ENCODE results near the gene GBF1. TPM values are rescaled to one million over a fixed set of nuclear protein-coding genes. Genes with fewer than 3 reads are reported as not detected.

GBF1 gene
- total RNA-seq, 4 donors from 2014 or later = 32.0 to 54.7 (median 39.4) TPM

GRCh38 chr10:102381983-102382382 is 136.7 kb downstream of the GBF1 start:
- H3K9me3 ChIP-seq = no peaks in the 10 kb centered on the region
- 77% methylated on average over 3 of the region's 9 CpGs; no CpG with 5 or more reads in 1 of the 2 donors for WGBS, 2 donors (ENCODE audit: low coverage in 1 of 2)
- ATAC-seq = no peak

GRCh38 chr10:102382871-102383270 is 137.5 kb downstream of the GBF1 start:
- ATAC-seq = no peak
- peaks cover 0 to 55% of the 10 kb centered on the region in 2 donors for H3K36me3 ChIP-seq
- H3K27ac ChIP-seq = no peak overlapping the region
- no peaks in the 10 kb centered on the region for H3K9me3 ChIP-seq
- TF ChIP-seq POLR2AphosphoS5 (IDR thresholded peaks at IDR 0.05) (no peak), EP300 (IDR thresholded peaks at IDR 0.05) (no peak), POLR2A (IDR thresholded peaks at IDR 0.05) (no peak)
- TF ChIP-seq, protein P1, sequence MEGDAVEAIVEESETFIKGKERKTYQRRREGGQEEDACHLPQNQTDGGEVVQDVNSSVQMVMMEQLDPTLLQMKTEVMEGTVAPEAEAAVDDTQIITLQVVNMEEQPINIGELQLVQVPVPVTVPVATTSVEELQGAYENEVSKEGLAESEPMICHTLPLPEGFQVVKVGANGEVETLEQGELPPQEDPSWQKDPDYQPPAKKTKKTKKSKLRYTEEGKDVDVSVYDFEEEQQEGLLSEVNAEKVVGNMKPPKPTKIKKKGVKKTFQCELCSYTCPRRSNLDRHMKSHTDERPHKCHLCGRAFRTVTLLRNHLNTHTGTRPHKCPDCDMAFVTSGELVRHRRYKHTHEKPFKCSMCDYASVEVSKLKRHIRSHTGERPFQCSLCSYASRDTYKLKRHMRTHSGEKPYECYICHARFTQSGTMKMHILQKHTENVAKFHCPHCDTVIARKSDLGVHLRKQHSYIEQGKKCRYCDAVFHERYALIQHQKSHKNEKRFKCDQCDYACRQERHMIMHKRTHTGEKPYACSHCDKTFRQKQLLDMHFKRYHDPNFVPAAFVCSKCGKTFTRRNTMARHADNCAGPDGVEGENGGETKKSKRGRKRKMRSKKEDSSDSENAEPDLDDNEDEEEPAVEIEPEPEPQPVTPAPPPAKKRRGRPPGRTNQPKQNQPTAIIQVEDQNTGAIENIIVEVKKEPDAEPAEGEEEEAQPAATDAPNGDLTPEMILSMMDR (IDR thresholded peaks at IDR 0.05) = no peak
- H3K4me1 ChIP-seq = peaks cover 0 to 10% (median 0%) of the 10 kb centered on the region in 3 donors
- WGBS, 2 donors (ENCODE audit: low coverage in 1 of 2) = 83% methylated on average over 4 of the region's 8 CpGs; no CpG with 5 or more reads in 1 of the 2 donors
- no peak overlapping the region for H3K4me3 ChIP-seq
- H3K27me3 ChIP-seq = no peaks in the 10 kb centered on the region

More at GRCh38 chr10:102381983-102382382, 136.7 kb downstream of the GBF1 start:
- Histone ChIP-seq H3K27me3 (no peaks in the 10 kb centered on the region), H3K4me1 (peaks cover 0 to 10% (median 0%) of the 10 kb centered on the region in 3 donors), H3K27ac (no peak overlapping the region), H3K4me3 (no peak overlapping the region), H3K36me3 (peaks cover 0 to 64% of the 10 kb centered on the region in 2 donors)
- TF ChIP-seq POLR2A (IDR thresholded peaks at IDR 0.05) (no peak), EP300 (IDR thresholded peaks at IDR 0.05) (no peak), POLR2AphosphoS5 (IDR thresholded peaks at IDR 0.05) (no peak)
- TF ChIP-seq, protein P1 (IDR thresholded peaks at IDR 0.05) = no peak

GRCh38 chr10:102384053-102384452 is 138.7 kb downstream of the GBF1 start:
- Histone ChIP-seq H3K36me3 (peaks cover 0 to 43% of the 10 kb centered on the region in 2 donors), H3K27ac (no peak overlapping the region), H3K9me3 (no peaks in the 10 kb centered on the region), H3K4me1 (peaks cover 0 to 10% (median 0%) of the 10 kb centered on the region in 3 donors), H3K27me3 (no peaks in the 10 kb centered on the region), H3K4me3 (no peak overlapping the region)
- 32 to 39% methylated on average over 6 of the region's 6 CpGs for WGBS, 2 donors (ENCODE audit: low coverage in 1 of 2)
- no peak for TF ChIP-seq POLR2A (IDR thresholded peaks at IDR 0.05)
- no peak for ATAC-seq

- Histone ChIP-seq H3K4me3 (no peak overlapping the region), H3K27ac (peak overlapping the region in 2 of 4 donors; percentile 4 to 12), H3K4me1 (peaks cover 0 to 10% (median 0%) of the 10 kb centered on the region in 3 donors), H3K9me3 (no peaks in the 10 kb centered on the region), H3K36me3 (peaks cover 0 to 35% of the 10 kb centered on the region in 2 donors), H3K27me3 (no peaks in the 10 kb centered on the region)
- TF ChIP-seq, protein P1 (IDR thresholded peaks at IDR 0.05) = no peak
- no peak for TF ChIP-seq POLR2AphosphoS5 (IDR thresholded peaks at IDR 0.05)
- TF ChIP-seq EP300 (IDR thresholded peaks at IDR 0.05) = no peak
- TF ChIP-seq POLR2A (IDR thresholded peaks at IDR 0.05) = no peak
- peak; percentile 61 for ATAC-seq
- WGBS, 2 donors (ENCODE audit: low coverage in 1 of 2) = 20 to 81% methylated on average over 1 to 2 of the region's 4 CpGs
Measured at GRCh38 chr10:102384606-102385429, 139.5 kb downstream of the GBF1 start.

DNA sequence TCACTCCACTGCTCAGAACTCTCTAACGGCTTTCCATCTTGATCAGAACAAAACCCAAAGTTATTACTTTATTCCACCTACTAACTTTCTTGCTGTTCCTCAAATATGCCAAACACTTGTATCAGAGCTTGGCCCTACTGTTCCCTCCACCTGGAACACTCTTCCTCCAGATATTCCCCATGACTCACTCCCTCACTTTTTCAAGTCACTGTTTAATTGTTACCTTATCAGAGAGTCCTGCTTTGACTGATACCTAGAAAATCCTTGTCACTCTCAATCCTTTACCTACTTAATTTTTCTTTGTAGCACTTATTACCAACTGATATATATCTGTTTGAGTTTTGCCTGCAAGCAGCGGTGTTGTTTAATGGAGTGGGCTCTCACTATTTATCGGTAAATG is 144.6 kb downstream of the GBF1 start:
- TF ChIP-seq EP300 (IDR thresholded peaks at IDR 0.05) (no peak), POLR2AphosphoS5 (IDR thresholded peaks at IDR 0.05) (no peak), POLR2A (IDR thresholded peaks at IDR 0.05) (no peak)
- TF ChIP-seq, protein P1 (IDR thresholded peaks at IDR 0.05) = no peak
- Histone ChIP-seq H3K4me1 (peaks cover 0 to 24% (median 4%) of the 10 kb centered on the region in 3 donors), H3K36me3 (no peaks in the 10 kb centered on the region), H3K9me3 (no peaks in the 10 kb centered on the region), H3K27ac (no peak overlapping the region), H3K4me3 (no peak overlapping the region), H3K27me3 (no peaks in the 10 kb centered on the region)
- no peak for ATAC-seq
- WGBS, 2 donors (ENCODE audit: low coverage in 1 of 2) = 80 to 86% methylated on average over 3 of the region's 3 CpGs

Measured in gastroesophageal sphincter (tissue), 4 donors.